H9 (cell line): ENCODE data around the gene PPP1R9A. TPM values are rescaled to one million over a fixed set of nuclear protein-coding genes. Genes with fewer than 3 reads are reported as not detected.

Experiments used
- DNase-seq: peaks from one replicate; pipeline ENCODE4 v3.0.0-alpha.2; 2017
- H2AFZ ChIP-seq: one replicate; pipeline ENCODE4 v1.6.1; 2013; ENCODE audit warnings: mild to moderate bottlenecking, low read length, control low read depth, moderate library complexity
- H2AK5ac ChIP-seq: 2 replicates; pipeline ENCODE4 v1.6.1; 2013; ENCODE audit warnings: low read length, control low read depth, mixed read lengths; ENCODE audit not compliant: insufficient read length
- H2BK120ac ChIP-seq: one replicate; pipeline ENCODE4 v1.6.1; 2013; ENCODE audit warnings: low read depth, mild to moderate bottlenecking, low read length, control low read depth, inconsistent platforms; ENCODE audit not compliant: poor library complexity, severe bottlenecking
- H2BK12ac ChIP-seq: 2 replicates; pipeline ENCODE4 v1.6.1; 2013; ENCODE audit warnings: low read length, control low read depth, mixed read lengths, low read depth; ENCODE audit not compliant: insufficient read length
- H2BK15ac ChIP-seq: 2 replicates; pipeline ENCODE4 v1.6.1; 2013; ENCODE audit warnings: low read depth, low read length, control low read depth
- H2BK20ac ChIP-seq: one replicate; pipeline ENCODE4 v1.6.1; 2013; ENCODE audit warnings: low read depth, mild to moderate bottlenecking, low read length, control low read depth, inconsistent platforms; ENCODE audit not compliant: poor library complexity, severe bottlenecking
- H2BK5ac ChIP-seq: 2 replicates; pipeline ENCODE4 v1.6.1; 2013; ENCODE audit warnings: low read length, control low read depth, mixed read lengths; ENCODE audit not compliant: insufficient read length
- H3K14ac ChIP-seq: 2 replicates; pipeline ENCODE4 v1.6.1; 2013; ENCODE audit warnings: low read length, control low read depth; ENCODE audit not compliant: insufficient read depth
- H3K18ac ChIP-seq: 2 replicates; pipeline ENCODE4 v1.6.1; 2013; ENCODE audit warnings: low read depth, mild to moderate bottlenecking, mixed read lengths, low read length, control low read depth; ENCODE audit not compliant: insufficient read length
- H3K23ac ChIP-seq: 2 replicates; pipeline ENCODE4 v1.6.1; 2013; ENCODE audit warnings: low read length, control low read depth, mixed read lengths, low read depth; ENCODE audit not compliant: insufficient read length
- H3K23me2 ChIP-seq: 2 replicates; pipeline ENCODE4 v1.6.1; 2013; ENCODE audit warnings: low read depth, mild to moderate bottlenecking, mixed read lengths, low read length, control low read depth; ENCODE audit not compliant: insufficient read length, poor library complexity, severe bottlenecking
- H3K27ac ChIP-seq: 2 replicates; pipeline ENCODE4 v1.5.1; 2013; ENCODE audit warnings: low read length, control low read depth, mixed read lengths, low read depth; ENCODE audit not compliant: insufficient read length
- H3K27me3 ChIP-seq: 2 replicates; pipeline ENCODE4 v1.6.1; 2013; ENCODE audit warnings: low read length, control low read depth, inconsistent platforms; ENCODE audit not compliant: insufficient read depth
- H3K4ac ChIP-seq: 2 replicates; pipeline ENCODE4 v1.6.1; 2013; ENCODE audit warnings: low read depth, mild to moderate bottlenecking, control low read depth, inconsistent platforms, low read length, moderate library complexity
- H3K4me1 ChIP-seq: 2 replicates; pipeline ENCODE4 v1.6.1; 2013; ENCODE audit warnings: low read length, control low read depth, inconsistent platforms; ENCODE audit not compliant: insufficient read depth
- H3K4me2 ChIP-seq: 2 replicates; pipeline ENCODE4 v1.6.1; 2013; ENCODE audit warnings: low read length, control low read depth, mixed read lengths; ENCODE audit not compliant: insufficient read length, insufficient read depth
- H3K56ac ChIP-seq: 2 replicates; pipeline ENCODE4 v1.6.1; 2013; ENCODE audit warnings: low read depth, mild to moderate bottlenecking, mixed read lengths, low read length, control low read depth; ENCODE audit not compliant: insufficient read length
- H3K79me1 ChIP-seq: 2 replicates; pipeline ENCODE4 v1.6.1; 2013; ENCODE audit warnings: low read depth, mild to moderate bottlenecking, moderate library complexity, low read length, control low read depth, inconsistent platforms; ENCODE audit not compliant: insufficient read depth, poor library complexity, severe bottlenecking
- H3K79me2 ChIP-seq: 2 replicates; pipeline ENCODE4 v1.6.1; 2013; ENCODE audit warnings: low read length, control low read depth, inconsistent platforms; ENCODE audit not compliant: insufficient read depth
- H3K9ac ChIP-seq: 2 replicates; pipeline ENCODE4 v1.6.1; 2013; ENCODE audit warnings: low read length, control low read depth, mixed read lengths; ENCODE audit not compliant: insufficient read length; ENCODE audit errors: extremely low read depth
- H3K9me3 ChIP-seq: one replicate; pipeline ENCODE4 v1.6.1; 2013; ENCODE audit warnings: low read depth, low read length, inconsistent platforms; ENCODE audit not compliant: control insufficient read depth
- H3T11ph ChIP-seq: one replicate; pipeline ENCODE4 v1.6.1; 2013; ENCODE audit warnings: mild to moderate bottlenecking, low read length, control low read depth, inconsistent platforms
- H4K20me1 ChIP-seq: one replicate; pipeline ENCODE4 v1.6.1; 2013; ENCODE audit not compliant: control insufficient read depth, insufficient read length, insufficient read depth
- H4K5ac ChIP-seq: 2 replicates; pipeline ENCODE4 v1.6.1; 2013; ENCODE audit warnings: low read depth, mild to moderate bottlenecking, mixed read lengths, low read length, control low read depth; ENCODE audit not compliant: insufficient read length
- H4K8ac ChIP-seq: replicated peaks from 2 replicates; pipeline ENCODE4 v1.6.1; 2013; ENCODE audit warnings: low read length, control low read depth, mixed read lengths, low read depth; ENCODE audit not compliant: insufficient read length
- H4K91ac ChIP-seq: 2 replicates; pipeline ENCODE4 v1.6.1; 2013; ENCODE audit warnings: low read depth, mild to moderate bottlenecking, moderate library complexity, mixed read lengths, low read length, control low read depth; ENCODE audit not compliant: insufficient read length
- H3K27ac Mint-ChIP-seq, 3 experiments: 2 replicates in 2 of 3; 3 replicates in 1 of 3; pipeline ENCODE4 v1.8.0; 2020 to 2021; ENCODE audit warnings: mixed read lengths in 3 of 3, mild to moderate bottlenecking in 1 of 3, moderate library complexity in 1 of 3
- H3K27me3 Mint-ChIP-seq: 2 replicates; pipeline ENCODE4 v1.8.0; 2021; ENCODE audit warnings: low read depth, mild to moderate bottlenecking, moderate library complexity, mixed read lengths
- H3K36me3 Mint-ChIP-seq, 3 experiments: 2 replicates in 2 of 3; 3 replicates in 1 of 3; pipeline ENCODE4 v1.8.0; 2020 to 2021; ENCODE audit warnings: low read depth in 3 of 3, mixed read lengths in 3 of 3; ENCODE audit not compliant: insufficient read depth in 1 of 3
- H3K4me1 Mint-ChIP-seq, 2 experiments: 2 replicates each; pipeline ENCODE4 v1.8.0; 2020; ENCODE audit warnings: mixed read lengths in 2 of 2
- H3K4me3 Mint-ChIP-seq, 2 experiments: 2 replicates in 1 of 2; 3 replicates in 1 of 2; pipeline ENCODE4 v1.8.0; 2020 to 2021; ENCODE audit warnings: mild to moderate bottlenecking in 2 of 2, mixed read lengths in 2 of 2, moderate library complexity in 1 of 2
- H3K9me3 Mint-ChIP-seq, 2 experiments: 2 replicates in 1 of 2; 3 replicates in 1 of 2; pipeline ENCODE4 v1.8.0; 2020; ENCODE audit warnings: mild to moderate bottlenecking in 2 of 2, mixed read lengths in 2 of 2, moderate library complexity in 1 of 2
- CTCF ChIP-seq: fragments of 200-600 bp; sonication (generic); conservative IDR thresholded peaks from 3 replicates; pipeline ENCODE4 v1.8.0; 2021; ENCODE audit warnings: antibody characterized with exemption, mild to moderate bottlenecking
- WGBS: extraction: QIAGEN DNeasy Blood & Tissue Kit; methylation state at CpG from one replicate; pipeline ENCODE4 v1.1.7; 2013; ENCODE audit warnings: missing lambda C conversion rate, low lambda C conversion rate, mixed read lengths; ENCODE audit not compliant: insufficient read length; ENCODE audit errors: extremely low coverage; 5-methylcytosine and 5-hydroxymethylcytosine counted together
- total RNA-seq: library from RNA; stranded (reverse); gene quantifications from 2 replicates; pipeline ENCODE4 v1.2.1, GENCODE V29; 2021

PPP1R9A gene
- total RNA-seq, 1 experiment from 2014 or later = 17.0 TPM

GRCh38 chr7:95106401-95106800 is 199.0 kb downstream of the PPP1R9A start:
- Histone ChIP-seq H3K79me1 (no peaks in the 10 kb centered on the region), H2BK15ac (no peak overlapping the region), H3K23me2 (no peaks in the 10 kb centered on the region), H4K8ac (no peak overlapping the region), H2AK5ac (no peak overlapping the region), H3K27me3 (no peaks in the 10 kb centered on the region), H3K56ac (no peak overlapping the region), H3K4me1 (no peaks in the 10 kb centered on the region), H3K14ac (no peak overlapping the region), H3K4ac (no peak overlapping the region), H3K9me3 (no peaks in the 10 kb centered on the region), H3T11ph (no peak overlapping the region), H2BK5ac (no peak overlapping the region), H3K79me2 (no peaks in the 10 kb centered on the region), H2BK120ac (no peak overlapping the region), H2BK12ac (no peak overlapping the region), H4K5ac (no peak overlapping the region), H3K18ac (no peak overlapping the region), H3K23ac (no peak overlapping the region), H3K9ac (no peak overlapping the region), H2AFZ (no peak overlapping the region), H4K91ac (no peak overlapping the region), H3K27ac (no peak overlapping the region), H4K20me1 (no peaks in the 10 kb centered on the region), H3K4me2 (no peak overlapping the region), H2BK20ac (no peak overlapping the region)
- H3K36me3 Mint-ChIP-seq = no peaks in the 10 kb centered on the region
- no peaks in the 10 kb centered on the region for H3K27me3 Mint-ChIP-seq
- H3K4me1 Mint-ChIP-seq = peaks cover 6 to 9% of the 10 kb centered on the region in 2 experiments
- no peak overlapping the region; a peak in 1 of 7 replicates for H3K27ac Mint-ChIP-seq
- no peak for TF ChIP-seq CTCF
- no CpG with 5 or more reads among the region's 2 CpGs for WGBS
- DNase-seq = no peak
- H3K9me3 Mint-ChIP-seq = no peaks in the 10 kb centered on the region
- H3K4me3 Mint-ChIP-seq = no peak overlapping the region
